ENCODE measurements around the gene FBXO34. TPM values are rescaled to one million over a fixed set of nuclear protein-coding genes. Genes with fewer than 3 reads are reported as not detected.

FBXO34 gene
- total and polyA plus RNA-seq, 9 of the 15 experiments (the other 6 are each of a cell fraction or from before 2014, with no cell fraction given): 6.3 to 24.9 (median 16.2) TPM

DNA sequence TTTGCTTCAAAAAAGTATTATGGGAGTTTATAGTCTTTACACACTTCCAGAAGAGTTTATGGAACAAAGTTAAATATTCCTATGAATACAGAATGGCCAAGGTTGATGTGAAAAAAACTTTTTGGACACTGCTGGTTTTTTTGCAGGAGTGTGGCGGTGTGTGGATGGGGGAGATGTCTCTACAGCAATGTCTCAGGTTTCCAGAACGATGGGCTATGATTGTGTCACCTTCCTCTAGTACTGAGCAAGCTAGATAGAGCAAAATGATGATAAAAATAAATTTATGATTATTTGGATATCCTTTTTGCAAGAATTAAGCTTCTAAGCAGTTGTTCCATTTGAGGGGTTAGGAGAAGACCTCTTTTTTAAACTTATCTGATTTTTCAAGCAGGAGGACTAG, 37.9 kb downstream of the FBXO34 start:
- no peak overlapping the region for H2AFZ ChIP-seq (ENCODE audit: low read depth, low read length)
- FAIRE-seq (no peak), ATAC-seq (no peak), DNase-seq (ENCODE audit: extremely low read depth in 1 of 4, low spot score in 3 of 4) (no peak)
- H3K4me3 ChIP-seq: no peak overlapping the region
- TF ChIP-seq, protein P1, sequence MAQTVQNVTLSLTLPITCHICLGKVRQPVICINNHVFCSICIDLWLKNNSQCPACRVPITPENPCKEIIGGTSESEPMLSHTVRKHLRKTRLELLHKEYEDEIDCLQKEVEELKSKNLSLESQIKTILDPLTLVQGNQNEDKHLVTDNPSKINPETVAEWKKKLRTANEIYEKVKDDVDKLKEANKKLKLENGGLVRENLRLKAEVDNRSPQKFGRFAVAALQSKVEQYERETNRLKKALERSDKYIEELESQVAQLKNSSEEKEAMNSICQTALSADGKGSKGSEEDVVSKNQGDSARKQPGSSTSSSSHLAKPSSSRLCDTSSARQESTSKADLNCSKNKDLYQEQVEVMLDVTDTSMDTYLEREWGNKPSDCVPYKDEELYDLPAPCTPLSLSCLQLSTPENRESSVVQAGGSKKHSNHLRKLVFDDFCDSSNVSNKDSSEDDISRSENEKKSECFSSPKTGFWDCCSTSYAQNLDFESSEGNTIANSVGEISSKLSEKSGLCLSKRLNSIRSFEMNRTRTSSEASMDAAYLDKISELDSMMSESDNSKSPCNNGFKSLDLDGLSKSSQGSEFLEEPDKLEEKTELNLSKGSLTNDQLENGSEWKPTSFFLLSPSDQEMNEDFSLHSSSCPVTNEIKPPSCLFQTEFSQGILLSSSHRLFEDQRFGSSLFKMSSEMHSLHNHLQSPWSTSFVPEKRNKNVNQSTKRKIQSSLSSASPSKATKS (CRISPR knock-in tag; IDR thresholded peaks at IDR 0.05): no peak
- TF ChIP-seq CBX1 (IDR thresholded peaks at IDR 0.05; ENCODE audit: low read depth): no peak
- TF ChIP-seq ZNF124 (CRISPR knock-in tag; IDR thresholded peaks at IDR 0.05): no peak
- no peak for TF ChIP-seq SIX5 (IDR thresholded peaks at IDR 0.05; ENCODE audit: borderline replicate concordance in 1 of 2, insufficient read depth in 1 of 2, low read depth in 1 of 2, low read length in 2 of 2)
- TF ChIP-seq E2F4 (CRISPR knock-in tag; IDR thresholded peaks at IDR 0.05; ENCODE audit: low read depth): no peak
- TF ChIP-seq MTF1 (CRISPR knock-in tag; IDR thresholded peaks at IDR 0.05; ENCODE audit: borderline replicate concordance): no peak
- no peak for TF ChIP-seq ZNF282 (CRISPR knock-in tag; IDR thresholded peaks at IDR 0.05)
- H4K20me1 ChIP-seq (replicated peaks; ENCODE audit: control insufficient read depth, insufficient read depth, low read length): no peaks in the 10 kb centered on the region
- H3K4me1 ChIP-seq (replicated peaks in 1 of 2; ENCODE audit: control insufficient read depth in 2 of 2, insufficient read depth in 2 of 2, low read length in 2 of 2): no peaks in the 10 kb centered on the region
- no peak overlapping the region for H3K27ac ChIP-seq (ENCODE audit: extremely low read depth, low read depth, low read length)
- H3K4me2 ChIP-seq (ENCODE audit: insufficient read depth, low read length): no peak overlapping the region
- intact Hi-C loops (cut with micrococcal nuclease): no loop called here
- in situ Hi-C loops (cut with MboI): no loop called here
- ChIA-PET POLR2A (interaction anchor here (1.3 kb wide), 1 partner anchor 8 kb away, joined by 4 read pairs; no protein-coding TSS in a partner anchor), CTCF (ENCODE audit: low intra/inter-chr PET ratio) (no interaction called here)
- no peak overlapping the region for H3K9ac ChIP-seq (ENCODE audit: insufficient read depth in 1 of 2, low read depth in 2 of 2, low read length in 2 of 2)
- WGBS (ENCODE audit: insufficient coverage, low coverage, missing lambda C conversion rate): 90% methylated on average over 2 of the region's 2 CpGs
- H3K36me3 ChIP-seq (ENCODE audit: control insufficient read depth, insufficient read depth, low read length): 0 out of 3 replicates have a peak, but pooled peaks cover 9% of the 10 kb centered on the region
- H3K79me2 ChIP-seq (ENCODE audit: control insufficient read depth, insufficient read depth, low read length): peaks cover 49% of the 10 kb centered on the region
- no peaks in the 10 kb centered on the region for H3K9me1 ChIP-seq (ENCODE audit: control insufficient read depth, insufficient read depth, low read length)
- no TSS peak for BruUV-seq (replicated peaks)
- no peaks in the 10 kb centered on the region for H3K27me3 ChIP-seq (ENCODE audit: control insufficient read depth in 2 of 2, insufficient read depth in 2 of 2, low read length in 2 of 2)
- H3K9me3 ChIP-seq (replicated peaks; ENCODE audit: control insufficient read depth, insufficient read depth, low read depth, low read length): peaks cover 7% of the 10 kb centered on the region
